NOMO-1 treated with dmso at 0.1 percent for 144 hours (cell line): Measurements from ENCODE around the gene ID3.

Experiments used
- DNase-seq: peaks from one replicate; lab custom pipeline; 2025; ENCODE audit not compliant: unreplicated experiment; lab: John Stamatoyannopoulos, UW

Gene ID3

DNA sequence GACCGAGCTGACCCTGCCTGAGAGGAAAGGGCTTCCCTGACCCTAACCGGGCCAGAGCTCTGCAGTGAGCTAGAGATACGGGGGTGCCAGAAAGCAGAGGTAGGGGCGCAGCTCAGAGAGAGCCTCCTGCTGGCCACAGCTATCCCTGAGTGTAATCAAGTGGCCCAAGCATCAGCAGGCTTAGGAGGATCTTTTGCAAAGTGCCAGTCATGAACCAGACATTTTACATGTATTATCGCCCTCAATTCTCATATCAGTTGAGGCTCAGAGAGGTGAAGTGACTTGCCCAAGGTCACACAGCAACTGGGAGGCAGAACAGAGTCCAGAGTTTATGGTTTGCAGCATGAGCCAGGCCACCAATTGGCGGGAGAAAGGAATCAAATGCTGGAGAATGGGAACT is 7.0 kb upstream of the ID3 start:
- no peak for DNase-seq

DNA sequence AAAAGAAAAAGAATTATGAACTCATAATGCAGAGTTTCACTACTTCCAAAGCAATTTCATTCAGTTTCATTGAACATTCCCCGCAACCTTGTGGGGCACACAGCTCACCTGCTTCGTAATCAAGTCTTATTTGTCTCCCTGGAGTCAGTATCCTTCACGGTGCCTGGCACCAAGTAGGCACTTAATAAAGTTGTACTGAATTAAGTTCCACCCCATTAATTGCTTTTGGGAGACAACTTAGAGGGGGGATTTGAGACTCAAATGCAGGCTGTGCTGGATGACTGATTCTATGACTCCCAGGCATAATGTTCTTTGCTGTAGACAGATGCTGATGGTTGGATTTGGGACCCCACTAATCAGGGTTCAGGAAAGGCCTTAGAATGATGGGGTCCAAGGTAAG is 6.5 kb upstream of the ID3 start:
- DNase-seq: no peak

DNA sequence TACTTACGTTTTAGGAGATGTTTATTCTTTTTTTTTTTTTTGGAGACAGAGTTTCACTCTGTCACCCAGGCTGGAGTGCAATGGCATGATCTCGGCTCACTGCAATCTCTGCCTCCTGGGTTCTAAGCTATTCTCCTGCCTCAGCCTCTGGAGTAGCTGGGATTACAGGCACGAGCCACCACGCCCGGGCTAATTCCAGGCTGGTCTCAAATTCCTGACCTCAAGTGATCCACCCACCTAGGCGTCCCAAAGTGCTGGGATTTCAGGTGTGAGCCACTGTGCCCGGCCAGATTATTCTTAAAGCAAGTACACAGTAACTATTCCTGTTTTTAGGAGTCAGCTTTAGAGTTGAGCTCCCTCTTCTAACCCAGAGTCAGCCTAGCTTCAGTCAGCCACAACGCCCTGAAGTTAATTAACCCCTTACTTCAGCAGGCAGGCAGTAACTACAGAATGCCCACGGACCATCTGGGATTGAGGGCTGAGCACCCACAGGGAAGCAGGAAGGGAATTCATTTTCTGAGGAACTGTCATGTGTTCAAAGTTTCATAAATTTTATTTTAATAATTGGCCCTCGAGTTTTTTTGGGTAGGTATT is 5.3 kb upstream of the ID3 start:
- DNase-seq: no peak

DNA sequence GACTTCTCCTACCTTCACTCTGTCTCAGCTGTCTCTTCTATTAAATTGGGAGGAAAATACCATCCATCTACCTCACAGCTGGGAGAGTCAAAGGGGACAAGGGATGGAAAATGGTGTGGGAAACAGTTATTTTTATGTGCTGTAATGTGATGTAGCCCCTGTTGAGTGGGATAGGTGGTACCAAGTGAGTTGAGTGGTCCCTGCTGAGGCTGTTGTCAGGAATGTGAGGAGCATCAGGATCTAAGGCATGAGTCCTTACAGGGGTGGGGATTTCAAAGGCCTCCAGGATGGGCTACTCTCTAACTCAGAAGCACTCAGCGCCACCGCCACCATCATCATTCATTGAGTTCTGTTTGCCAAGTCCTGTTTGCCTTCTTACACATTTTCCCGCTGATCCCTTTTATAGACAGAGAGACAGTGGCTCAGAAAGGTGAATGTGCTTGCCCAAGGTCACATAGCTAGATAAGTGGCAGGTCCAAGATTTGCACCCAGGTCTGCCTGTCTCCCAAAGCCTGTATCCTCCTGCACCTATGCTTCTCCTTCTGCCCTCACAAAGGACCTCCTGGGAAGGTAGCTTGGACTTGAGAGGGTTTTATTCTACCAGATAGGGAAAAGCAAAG is 4.6 kb upstream of the ID3 start:
- no peak for DNase-seq

DNA sequence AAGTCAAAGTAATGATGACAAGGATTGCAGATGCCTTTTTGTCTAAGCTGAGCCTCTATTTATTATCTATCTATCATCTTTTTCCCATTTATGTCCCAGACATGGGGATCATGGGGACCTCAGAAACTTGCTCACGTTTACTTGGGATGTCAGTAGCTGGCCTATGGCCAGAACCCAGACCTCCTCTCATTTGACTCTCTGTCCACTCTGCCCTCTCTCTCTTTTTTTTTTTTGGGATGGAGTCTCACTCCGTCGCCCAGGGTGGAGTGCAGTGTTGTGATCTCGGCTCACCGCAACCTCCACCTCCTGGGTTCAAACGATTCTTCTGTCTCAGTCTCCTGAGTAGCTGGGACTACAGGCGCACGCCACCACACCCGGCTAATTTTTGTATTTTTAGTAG is 3.7 kb upstream of the ID3 start:
- no peak for DNase-seq

DNA sequence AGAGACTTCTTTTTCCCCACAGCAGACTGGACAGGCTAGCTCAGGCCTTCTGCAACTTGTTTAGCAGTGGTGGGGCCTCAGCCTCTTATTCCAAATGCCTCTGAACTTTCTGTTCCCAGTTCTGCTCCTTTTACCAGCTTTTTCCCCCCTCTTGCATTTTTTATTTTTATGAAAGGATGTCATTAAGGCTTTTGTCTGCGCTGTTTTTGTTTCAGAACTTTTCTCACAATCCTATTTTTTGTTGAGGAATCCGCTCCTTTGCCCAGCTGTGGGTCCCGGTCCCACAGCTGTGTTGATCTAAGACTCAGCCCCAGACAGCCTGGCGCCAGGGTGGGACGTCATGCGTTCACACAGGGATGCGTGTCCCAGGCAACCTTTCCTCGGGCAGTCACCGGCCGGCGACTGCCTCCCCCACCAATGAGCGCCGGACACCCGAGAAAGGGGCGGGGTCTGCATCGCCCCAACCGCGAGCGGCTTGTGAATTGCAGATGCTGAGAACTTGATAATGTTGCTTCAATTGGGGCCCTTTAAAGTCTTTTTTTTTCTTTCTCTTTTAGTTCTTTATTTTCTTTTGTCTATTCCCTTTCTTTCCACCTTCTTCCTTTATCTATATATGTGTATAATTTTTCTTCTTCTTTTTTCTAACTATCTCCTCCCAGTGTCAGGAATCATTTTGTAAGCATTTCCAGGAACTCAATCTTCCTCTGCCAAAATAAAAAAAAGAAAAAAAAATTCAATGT is 3.0 kb upstream of the ID3 start:
- DNase-seq: peak; percentile 63

DNA sequence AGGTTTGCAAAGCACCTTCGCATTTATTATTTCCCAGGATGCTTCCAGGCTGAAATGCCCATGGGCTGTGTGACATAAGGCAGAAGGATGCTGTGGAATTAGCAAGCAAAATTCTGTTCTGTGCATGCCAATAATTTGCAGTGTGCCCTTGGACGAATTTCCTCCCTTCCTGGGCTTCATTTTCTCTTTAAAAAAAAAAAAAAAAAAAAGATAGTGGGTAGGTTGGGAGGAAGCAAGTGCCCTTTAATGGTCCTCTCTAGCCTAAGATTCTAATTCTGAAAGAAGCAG is 2.5 kb upstream of the ID3 start:
- no peak for DNase-seq

DNA sequence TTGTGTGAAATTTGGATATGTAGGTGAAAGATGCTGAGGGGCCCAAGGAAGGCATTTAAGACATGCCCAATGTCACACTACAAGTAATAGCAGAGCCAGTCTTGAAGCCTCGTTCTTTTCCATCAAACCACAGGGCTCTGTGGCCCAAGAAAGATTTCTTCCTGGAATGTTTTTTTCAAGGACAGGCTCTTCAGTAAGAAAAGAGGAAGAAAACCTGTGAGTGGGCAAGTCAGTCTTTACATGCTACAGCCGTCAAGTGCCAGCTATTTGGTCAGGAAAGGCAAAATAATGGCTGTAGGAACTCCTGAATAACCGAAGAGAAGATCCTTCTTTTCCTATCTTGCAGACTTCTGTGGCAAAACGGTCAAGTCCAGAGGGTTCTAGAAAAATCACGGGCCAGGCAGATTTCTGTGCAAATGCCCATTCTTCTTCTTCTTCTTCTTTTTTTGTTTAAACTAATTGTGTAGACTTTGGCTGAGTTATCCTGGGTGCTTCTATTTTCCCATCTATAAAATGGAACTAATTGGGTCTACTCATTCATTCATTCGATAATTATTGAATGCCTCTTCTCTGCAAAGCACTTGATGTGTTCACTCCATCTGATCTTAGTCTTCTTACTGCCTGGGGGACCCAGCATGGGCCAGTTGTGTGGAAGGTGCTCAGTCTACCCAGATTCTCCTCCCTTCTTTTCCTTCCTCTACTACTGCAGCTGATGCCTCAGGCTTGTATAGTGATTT is 1.9 kb upstream of the ID3 start:
- DNase-seq: no peak

DNA sequence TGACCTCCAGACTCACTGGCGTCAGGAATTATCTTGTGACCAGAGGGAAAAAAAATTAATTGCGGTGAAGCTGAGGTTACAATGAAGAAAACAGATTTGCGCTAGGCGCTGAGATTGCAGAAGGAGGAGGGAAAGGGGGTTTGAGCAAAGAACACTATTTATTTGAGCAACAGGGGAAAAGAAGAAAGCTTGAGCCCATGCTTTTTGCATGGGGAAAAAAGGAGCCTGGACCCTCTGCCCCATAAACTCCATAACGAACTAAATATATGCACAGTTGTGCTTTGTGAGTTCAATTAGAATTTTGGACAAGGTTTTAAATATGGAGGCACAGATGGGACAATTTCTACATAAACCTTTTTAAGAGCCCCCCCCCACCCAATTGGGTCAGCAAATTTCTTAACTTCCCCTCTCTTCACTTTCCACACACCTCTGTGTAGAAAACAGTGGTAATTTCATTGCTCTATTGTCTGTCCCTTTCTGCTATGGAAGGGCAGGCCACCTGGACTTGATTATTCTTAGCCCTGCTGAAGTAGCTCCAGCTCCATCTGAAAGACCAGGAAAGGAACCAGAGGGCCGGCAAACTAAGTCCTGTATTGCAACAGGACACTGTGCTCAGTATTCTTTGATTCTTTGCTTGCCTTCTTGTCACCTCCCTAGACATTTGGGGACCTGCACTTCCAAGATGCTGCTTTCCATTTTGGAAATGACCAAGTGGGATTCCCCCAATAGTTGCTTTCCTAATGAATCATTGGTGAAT is 862 bp upstream of the ID3 start:
- no peak for DNase-seq

DNA sequence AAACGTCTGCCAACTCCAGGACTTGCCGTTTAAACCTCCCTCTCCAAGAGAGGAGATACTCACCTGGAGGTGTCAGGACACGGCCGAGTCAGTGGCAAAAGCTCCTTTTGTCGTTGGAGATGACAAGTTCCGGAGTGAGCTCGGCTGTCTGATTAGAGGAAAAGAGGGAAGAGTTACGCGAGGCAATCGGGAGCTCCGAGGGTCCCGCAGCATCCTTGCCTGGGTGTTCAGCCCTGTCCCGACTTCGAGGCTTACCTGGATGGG is 497 bp downstream of the ID3 start:
- no peak for DNase-seq

DNA sequence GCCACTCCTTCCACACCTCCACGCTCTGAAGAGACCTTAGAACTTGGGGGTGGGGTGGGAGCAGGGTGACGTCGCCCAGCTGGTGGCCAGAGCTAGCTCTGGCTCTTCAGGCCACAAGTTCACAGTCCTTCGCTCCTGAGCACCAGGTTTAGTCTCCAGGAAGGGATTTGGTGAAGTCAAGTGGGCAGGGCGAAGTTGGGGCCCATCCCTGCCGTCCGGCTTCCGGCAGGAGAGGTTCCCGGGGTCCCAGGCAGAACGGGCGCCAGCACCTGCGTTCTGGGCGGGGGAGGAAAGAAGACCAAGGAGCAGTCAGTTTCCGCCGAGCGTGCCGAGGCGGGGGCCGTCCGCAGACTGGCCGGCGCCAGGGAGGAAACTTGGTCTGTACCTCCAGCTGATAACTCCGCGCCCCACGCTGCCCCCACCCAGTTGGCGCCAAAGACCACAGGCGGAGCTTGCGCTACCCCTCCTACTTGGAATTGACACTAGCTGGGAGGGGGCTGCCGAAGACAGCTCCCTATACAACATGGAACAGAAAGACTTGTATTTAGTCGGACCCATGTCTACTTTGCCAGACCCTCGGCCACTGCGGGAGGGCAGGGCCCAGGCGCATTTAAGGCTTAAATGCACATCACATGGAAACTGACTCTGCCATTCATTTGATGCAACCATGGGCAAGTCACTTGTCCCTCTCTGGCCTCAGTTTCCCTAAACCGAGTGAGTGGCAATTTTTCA is 995 bp downstream of the ID3 start:
- DNase-seq: no peak

DNA sequence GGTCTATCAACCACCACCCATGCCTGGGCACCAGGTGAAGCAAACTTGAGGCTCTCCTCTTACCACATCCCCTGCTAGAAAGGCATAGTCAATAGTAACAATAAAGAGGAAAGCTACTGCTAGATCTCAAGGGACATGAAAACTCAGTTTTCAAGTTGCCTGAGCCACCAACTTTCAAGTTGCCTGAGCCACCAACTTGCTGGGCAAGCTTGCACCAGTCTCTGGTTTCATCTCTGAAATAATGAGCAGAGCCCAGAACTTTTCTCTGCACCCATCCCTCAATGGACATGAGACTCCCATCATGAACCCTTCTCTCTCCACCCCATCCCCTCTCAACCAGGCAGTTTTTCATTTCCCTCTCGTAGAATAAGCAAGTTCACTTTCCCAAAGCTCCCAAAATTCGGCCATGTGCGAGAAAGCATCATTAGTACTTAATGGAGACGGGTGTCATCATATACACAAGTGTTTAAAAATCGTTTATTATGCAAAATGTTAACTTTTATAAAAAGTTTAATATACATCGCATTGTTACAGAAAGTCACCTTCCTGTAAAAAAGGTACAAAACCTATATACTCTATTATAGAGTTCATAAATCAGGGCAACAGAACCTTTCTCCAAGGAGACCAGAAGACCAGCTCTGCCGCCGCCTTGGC is 1.7 kb downstream of the ID3 start:
- DNase-seq: no peak

DNA sequence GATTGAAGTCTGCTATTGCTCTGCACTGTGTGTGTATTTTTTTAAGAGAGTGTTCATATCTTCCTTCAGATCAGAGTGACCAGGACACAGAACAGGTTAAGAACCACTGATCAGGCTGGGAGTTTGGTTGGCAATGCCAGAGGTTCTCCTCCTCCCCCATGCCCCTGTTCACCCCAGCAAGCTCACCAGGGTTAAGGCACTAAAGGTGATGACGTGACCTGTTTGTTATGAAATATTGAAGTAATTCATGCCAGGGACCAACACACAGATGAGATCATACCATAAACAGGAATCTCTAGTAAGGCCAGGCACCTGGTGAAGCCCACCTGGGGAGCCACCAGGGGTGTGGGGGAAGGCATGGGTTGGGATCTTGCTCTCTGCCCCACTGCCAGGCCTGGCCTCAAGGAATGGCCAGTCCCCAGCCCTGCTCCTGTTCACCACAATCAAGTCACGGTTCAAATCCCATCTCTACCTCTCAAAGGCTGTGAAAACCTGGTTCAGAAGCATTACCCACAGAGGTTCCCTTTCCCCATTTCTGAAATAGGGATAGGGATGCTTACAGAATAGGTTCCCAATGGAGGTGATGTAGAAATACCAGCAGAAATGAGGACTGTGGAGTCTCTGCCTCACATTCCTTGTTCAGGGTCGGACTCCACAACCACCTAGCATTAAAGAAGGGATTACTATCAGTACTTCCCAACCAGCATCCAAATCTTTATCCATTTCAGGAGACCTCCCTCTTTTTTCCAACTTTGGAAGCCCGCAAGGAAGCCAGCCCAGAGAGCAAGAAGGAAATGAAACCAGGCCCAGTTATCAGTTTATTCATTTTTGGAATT is 2.4 kb downstream of the ID3 start:
- no peak for DNase-seq

DNA sequence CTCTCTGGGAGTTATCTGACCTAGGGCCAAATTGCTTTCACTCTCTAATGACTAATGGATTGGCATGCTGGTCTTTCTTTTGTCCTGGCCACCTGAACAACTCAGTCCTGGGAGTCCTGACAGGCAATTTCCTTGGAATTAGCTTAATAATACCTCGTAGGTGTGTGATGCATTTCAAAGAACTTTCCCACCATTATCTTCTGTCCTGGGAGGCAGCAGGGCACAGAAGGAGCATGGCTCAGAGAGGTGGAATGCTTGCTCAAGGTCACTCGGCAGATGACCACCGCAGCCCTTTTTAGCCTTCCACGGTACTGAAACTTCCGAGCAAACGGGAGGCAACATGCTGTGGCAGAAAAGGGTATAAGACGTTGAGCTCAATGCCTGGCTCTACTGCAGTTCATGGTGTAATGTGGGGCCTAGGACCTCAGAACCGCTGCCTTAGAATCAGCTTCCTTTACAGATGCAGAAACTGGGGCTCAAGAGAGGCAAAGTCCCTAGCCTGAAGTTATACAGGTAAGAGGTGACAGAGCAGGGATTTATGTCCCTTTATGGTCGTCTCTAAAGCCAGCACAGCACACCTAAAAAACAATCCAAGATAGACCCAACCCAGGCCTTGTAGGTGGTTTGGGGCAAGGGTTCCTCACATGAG is 3.2 kb downstream of the ID3 start:
- no peak for DNase-seq

DNA sequence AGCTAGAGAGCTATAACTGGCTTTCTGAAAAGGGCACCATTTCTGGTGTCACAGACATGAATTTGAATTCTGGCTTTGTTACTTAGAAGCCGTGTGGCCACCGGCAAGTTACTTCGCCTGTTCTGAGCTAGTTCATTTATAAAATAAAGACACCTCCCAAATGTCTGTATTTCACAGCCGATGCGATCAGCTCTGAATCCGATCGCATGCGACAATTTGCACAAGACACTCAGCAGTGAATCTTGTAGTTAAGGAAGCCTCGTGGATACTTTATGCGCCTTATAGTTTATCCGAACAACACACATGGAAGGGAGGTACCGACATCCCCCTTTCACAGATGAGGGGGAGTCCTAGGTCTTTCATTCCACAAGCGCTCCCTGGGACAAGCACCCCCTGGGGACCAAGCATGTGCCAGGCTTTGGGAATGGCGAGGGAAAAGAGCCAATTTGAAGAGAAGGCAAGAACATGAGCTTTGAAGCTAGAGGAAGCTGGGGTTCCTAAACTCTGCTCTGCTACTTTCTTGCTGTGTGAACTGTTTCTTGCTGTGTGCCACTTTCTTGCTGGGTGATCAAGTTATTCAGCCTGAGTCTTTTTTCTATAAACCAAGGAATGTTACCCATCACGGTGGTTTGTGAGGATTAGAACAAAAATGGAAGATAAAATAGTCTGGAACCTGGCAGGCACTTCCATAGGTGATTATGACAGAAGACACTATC is 3.9 kb downstream of the ID3 start:
- DNase-seq: no peak

DNA sequence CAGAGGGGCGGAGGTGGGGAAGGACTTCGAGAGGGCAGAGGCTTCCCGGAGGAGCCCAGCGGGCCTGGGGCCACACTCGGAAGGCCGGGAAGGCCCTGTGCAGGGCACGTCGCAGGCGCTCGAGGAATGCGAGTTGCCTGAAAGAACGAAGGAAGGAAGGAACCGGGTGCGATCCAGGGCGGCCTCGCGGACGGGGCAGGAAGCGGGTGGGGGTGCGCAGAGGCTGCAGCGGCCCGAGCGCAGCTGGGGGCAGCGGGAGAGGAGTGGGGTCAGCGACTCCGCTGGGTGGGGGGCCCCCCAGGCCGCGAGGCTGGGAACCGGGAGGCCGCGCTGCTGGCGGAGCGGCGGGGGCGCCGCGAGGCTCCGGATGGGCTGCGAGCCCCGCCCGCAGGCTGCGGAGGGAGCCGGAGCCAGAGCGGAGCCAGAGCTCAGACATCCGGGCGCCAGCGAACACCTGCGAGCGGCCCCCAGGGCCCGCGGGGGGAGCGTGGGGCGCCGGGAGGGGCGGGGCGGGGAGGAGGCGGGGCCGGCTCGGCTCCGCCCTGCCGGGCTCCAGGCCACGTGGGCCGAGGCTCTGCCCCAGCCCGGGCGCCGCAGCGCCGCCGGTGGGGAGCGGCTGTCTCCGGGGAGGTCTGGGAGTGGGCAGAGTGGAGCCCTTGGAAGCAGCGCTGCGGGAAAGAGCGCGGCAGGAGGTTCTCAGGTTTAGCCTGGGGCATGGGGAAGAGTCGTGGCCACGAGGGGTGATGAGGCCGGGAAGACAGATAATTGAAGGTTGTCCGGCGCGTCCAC is 4.6 kb downstream of the ID3 start:
- peak; percentile 60 for DNase-seq

DNA sequence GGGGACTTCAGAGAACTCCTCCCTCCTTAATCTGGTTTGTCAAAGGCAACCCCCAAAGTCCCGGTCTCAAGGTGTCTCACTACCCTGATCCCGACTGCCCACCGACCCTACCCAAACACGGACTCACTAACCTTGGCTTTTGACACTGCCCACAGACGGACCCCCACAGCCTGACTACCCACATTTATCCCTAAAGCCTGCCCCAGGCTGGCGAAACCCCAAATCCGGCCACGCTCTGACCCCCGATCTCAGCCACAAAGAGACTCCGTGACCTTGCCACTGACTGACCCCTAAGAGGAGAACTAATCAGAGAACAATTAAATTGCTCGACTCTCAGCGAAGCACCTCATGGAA is 5.2 kb downstream of the ID3 start:
- no peak for DNase-seq
